IMR-90 (cell line): ENCODE measurements around the gene OPTC. TPM values are rescaled to one million over a fixed set of nuclear protein-coding genes. Genes with fewer than 3 reads are reported as not detected.

Experiments used
- ATAC-seq: fragments of 200-7000 bp; cut with Tn5 transposase; 2 replicates; pipeline ENCODE4 v1.9.1; 2020; ENCODE audit warnings: low read depth, mild to moderate bottlenecking, moderate library complexity
- BruUV-seq: library from RNA; stranded (reverse); fragments of 400-500 nt; replicated peaks from 2 replicates; lab custom pipeline; 2021; lab: Mats Ljungman, UMichigan
- CTCF ChIA-PET: fragments of 300-600 bp; formaldehyde crosslinking; extraction: SDS; loops from one replicate; lab custom pipeline; 2021; ENCODE audit warnings: antibody characterized with exemption; lab: Yijun Ruan, JAX
- POLR2A ChIA-PET: fragments of 300-600 bp; sonication (Branson Sonifier 250); formaldehyde crosslinking; loops from one replicate; lab custom pipeline; 2022; ENCODE audit warnings: antibody characterized with exemption; ENCODE audit not compliant: unreplicated experiment; lab: Charles Lee
- DNase-seq: peaks from one replicate; pipeline ENCODE4 v3.0.0; 2013
- H2AFZ ChIP-seq: replicated peaks from 2 replicates; pipeline ENCODE3; 2013; ENCODE audit warnings: low read length, mild to moderate bottlenecking; ENCODE audit not compliant: poor library complexity
- H2AK5ac ChIP-seq: 2 replicates; pipeline ENCODE4 v1.6.1; 2013; ENCODE audit warnings: low read depth, low read length, inconsistent platforms
- H2AK9ac ChIP-seq: replicated peaks from 2 replicates; pipeline ENCODE3; 2013; ENCODE audit warnings: mild to moderate bottlenecking, low read depth, low read length, moderate library complexity; ENCODE audit not compliant: poor library complexity
- H2BK120ac ChIP-seq: 2 replicates; pipeline ENCODE4 v1.6.1; 2013; ENCODE audit warnings: low read depth, low read length, inconsistent platforms
- H2BK15ac ChIP-seq: 3 replicates; pipeline ENCODE4 v1.6.1; 2013; ENCODE audit warnings: low read depth, low read length, inconsistent platforms
- H2BK20ac ChIP-seq: 2 replicates; pipeline ENCODE4 v1.6.1; 2013; ENCODE audit warnings: low read depth, mild to moderate bottlenecking, inconsistent platforms, low read length, moderate library complexity
- H2BK5ac ChIP-seq: 2 replicates; pipeline ENCODE4 v1.6.1; 2013; ENCODE audit warnings: mild to moderate bottlenecking, low read depth, low read length, inconsistent platforms; ENCODE audit not compliant: poor library complexity, severe bottlenecking
- H3K14ac ChIP-seq: replicated peaks from 2 replicates; pipeline ENCODE4 v1.6.1; 2013; ENCODE audit warnings: low read depth, low read length, inconsistent platforms
- H3K18ac ChIP-seq: 2 replicates; pipeline ENCODE4 v1.6.1; 2013; ENCODE audit warnings: low read depth, low read length, control low read depth
- H3K23ac ChIP-seq: 2 replicates; pipeline ENCODE4 v1.6.1; 2013; ENCODE audit warnings: low read depth, low read length, inconsistent platforms
- H3K27ac ChIP-seq: 2 replicates; pipeline ENCODE4 v1.5.1; 2013; ENCODE audit warnings: mild to moderate bottlenecking, control low read depth, low read length; ENCODE audit not compliant: insufficient read depth
- H3K27me3 ChIP-seq: 2 replicates; pipeline ENCODE4 v1.6.1; 2013; ENCODE audit warnings: low read length; ENCODE audit not compliant: control insufficient read depth, insufficient read depth
- H3K36me3 ChIP-seq: 2 replicates; pipeline ENCODE4 v1.6.1; 2013; ENCODE audit warnings: low read length, mixed read lengths; ENCODE audit not compliant: control insufficient read depth, insufficient read depth
- H3K4ac ChIP-seq: 2 replicates; pipeline ENCODE4 v1.6.1; 2013; ENCODE audit warnings: low read depth, low read length, inconsistent platforms
- H3K4me1 ChIP-seq: 2 replicates; pipeline ENCODE4 v1.6.1; 2013; ENCODE audit warnings: low read length, mixed read lengths; ENCODE audit not compliant: control insufficient read depth, insufficient read depth
- H3K4me2 ChIP-seq: 2 replicates; pipeline ENCODE4 v1.6.1; 2013; ENCODE audit warnings: low read depth, mild to moderate bottlenecking, control low read depth, low read length, moderate library complexity
- H3K4me3 ChIP-seq: 2 replicates; pipeline ENCODE4 v1.5.1; 2013; ENCODE audit warnings: low read depth, mild to moderate bottlenecking, control low read depth, low read length, moderate library complexity; ENCODE audit not compliant: insufficient read depth
- H3K56ac ChIP-seq: 2 replicates; pipeline ENCODE4 v1.6.1; 2013; ENCODE audit warnings: low read length, inconsistent platforms; ENCODE audit not compliant: insufficient read depth; ENCODE audit errors: extremely low read depth
- H3K79me1 ChIP-seq, 2 experiments: 2 replicates each; pipeline ENCODE4 v1.6.1; 2013; ENCODE audit warnings: low read length in 2 of 2, inconsistent platforms in 1 of 2, low read depth in 1 of 2
- H3K9ac ChIP-seq: 2 replicates; pipeline ENCODE4 v1.6.1; 2013; ENCODE audit warnings: low read depth, low read length, control low read depth
- H3K9me1 ChIP-seq: 2 replicates; pipeline ENCODE4 v1.6.1; 2013; ENCODE audit warnings: low read length, inconsistent platforms; ENCODE audit not compliant: insufficient read depth
- H3K9me3 ChIP-seq: 2 replicates; pipeline ENCODE4 v1.6.1; 2013; ENCODE audit warnings: low read length; ENCODE audit not compliant: control insufficient read depth, insufficient read depth
- H4K20me1 ChIP-seq: 2 replicates; pipeline ENCODE4 v1.6.1; 2013; ENCODE audit warnings: low read length, inconsistent platforms; ENCODE audit not compliant: insufficient read depth
- H4K5ac ChIP-seq: 2 replicates; pipeline ENCODE4 v1.6.1; 2013; ENCODE audit warnings: mild to moderate bottlenecking, low read depth, low read length, control low read depth
- H4K8ac ChIP-seq, 2 experiments: 2 replicates each; pipeline ENCODE4 v1.6.1; 2013; ENCODE audit warnings: low read depth in 2 of 2, low read length in 2 of 2, control low read depth in 1 of 2, inconsistent platforms in 1 of 2
- H4K91ac ChIP-seq: 2 replicates; pipeline ENCODE4 v1.6.1; 2013; ENCODE audit warnings: low read depth, low read length, inconsistent platforms; ENCODE audit not compliant: insufficient read depth
- CTCF ChIP-seq: conservative IDR thresholded peaks from 2 replicates; pipeline ENCODE4 v1.5.1; 2012; ENCODE audit warnings: mild to moderate bottlenecking, low read depth, low read length, improper control_type of control experiment
- FOS ChIP-seq: fragments of 150-350 bp; IDR thresholded peaks from 2 replicates; pipeline ENCODE4 v1.6.1; 2016; ENCODE audit warnings: low read depth, low read length
- whole genome bisulfite sequencing, 2 experiments: methylation state at CpG; one replicate each; pipeline versions ENCODE4 v1.1.5 to v1.1.7; 2013; ENCODE audit warnings: missing lambda C conversion rate in 2 of 2; ENCODE audit not compliant: insufficient read length in 1 of 2; ENCODE audit errors: extremely low coverage in 2 of 2; 5-methylcytosine and 5-hydroxymethylcytosine counted together
- dilution Hi-C: fragments of 300-500 bp; cut with HindIII; formaldehyde crosslinking; loops from one replicate; pipeline ENCODE4 v1.14.3; 2018; ENCODE audit warnings: low sequenced_read_pairs; ENCODE audit not compliant: unreplicated experiment
- in situ Hi-C: fragments of 300-500 bp; cut with MboI; formaldehyde crosslinking; loops from 3 replicates; pipeline ENCODE4 v1.14.3; 2019; ENCODE audit warnings: low sequenced_read_pairs, inconsistent platforms, mixed read lengths
- intact Hi-C: fragments of 100-400 bp; cut with micrococcal nuclease; formaldehyde crosslinking; loops from 2 replicates; pipeline ENCODE4 v1.10.0; 2022
- polyA plus RNA-seq, 3 experiments: library from polyadenylated mRNA; depleted of rRNA; stranded (reverse); fragments of >200 nt; gene quantifications; 2 replicates each; pipeline ENCODE4 v1.2.3, GENCODE V29; 2012; ENCODE audit warnings: low replicate concordance in 1 of 3
- total RNA-seq: library from RNA; depleted of rRNA; stranded (reverse); fragments of >200 nt; gene quantifications from 2 replicates; pipeline ENCODE4 v1.2.3, GENCODE V29; 2012

OPTC gene
- total and polyA plus RNA-seq, 2 of the 4 experiments (the other 2 are of a cell fraction) = not detected

- peak overlapping the region; percentile 97 for H2AK5ac ChIP-seq
- no TSS peak for BruUV-seq
- peak overlapping the region; percentile 83; the same call in 1 of the 2 replicates for H3K23ac ChIP-seq
- intact Hi-C loops = loop anchor here (5.0 kb wide), 1 partner anchor 99 kb away; no protein-coding TSS in a partner anchor
- H3K4me3 ChIP-seq = no peak overlapping the region
- H3K56ac ChIP-seq = no peak overlapping the region
- ChIA-PET CTCF (interaction anchor here (0.7 kb wide), 1 partner anchor 20 kb away, joined by 3 read pairs; no protein-coding TSS in a partner anchor), POLR2A (interaction anchor here (0.6 kb wide), 1 partner anchor 166 kb away, joined by 3 read pairs; no protein-coding TSS in a partner anchor)
- H2BK15ac ChIP-seq = peak overlapping the region; percentile 95; the same call in 2 of the 3 replicates
- no peaks in the 10 kb centered on the region for H3K9me3 ChIP-seq
- H3K4ac ChIP-seq = peak overlapping the region; percentile 97
- H3K36me3 ChIP-seq = no peaks in the 10 kb centered on the region
- H4K20me1 ChIP-seq = no peaks in the 10 kb centered on the region
- H3K79me1 ChIP-seq = peaks cover 10 to 66% of the 10 kb centered on the region in 2 experiments
- no peaks in the 10 kb centered on the region for H3K27me3 ChIP-seq
- H3K18ac ChIP-seq = 0 out of 2 replicates have a peak overlapping the region, but pooled peaks have one; percentile 16
- H2BK5ac ChIP-seq = peak overlapping the region; percentile 47
- peaks cover 43% of the 10 kb centered on the region for H3K4me1 ChIP-seq
- TF ChIP-seq CTCF = 0 out of 2 replicates have a peak, but pooled peaks have one; percentile 3
- no peak for TF ChIP-seq FOS
- H2AFZ ChIP-seq = peak overlapping the region; percentile 68
- H3K9ac ChIP-seq = no peak overlapping the region
- in situ Hi-C loops = loop anchor here (5.0 kb wide), 2 partner anchors 119 to 194 kb away; partner anchors contain the start of gene ATP2B4
- 75% methylated on average over 2 of the region's 10 CpGs; no CpG with 5 or more reads in 1 of the 2 experiments for WGBS, 2 experiments
- H3K9me1 ChIP-seq = peaks cover 49% of the 10 kb centered on the region
- peak overlapping the region; percentile 75 for H2BK20ac ChIP-seq
- H2BK120ac ChIP-seq = peak overlapping the region; percentile 96
- dilution Hi-C loops = no loop called here
- peak overlapping the region; percentile 87 for H4K91ac ChIP-seq
- peak overlapping the region; percentile 82 for H3K14ac ChIP-seq
- H4K8ac ChIP-seq = peak overlapping the region; percentile 91; a peak in 3 of 4 replicates
- H2AK9ac ChIP-seq = peak overlapping the region; percentile 89
- H3K4me2 ChIP-seq = no peak overlapping the region
- H3K27ac ChIP-seq = no peak overlapping the region; the same call in 1 of the 2 replicates
- DNase-seq (no peak), ATAC-seq (no peak)
- H4K5ac ChIP-seq = peak overlapping the region; percentile 47
Measured at GRCh38 chr1:203508463-203509073, 14.6 kb downstream of the OPTC start.
